ENCODE measurements around the gene DDT. TPM values are rescaled to one million over a fixed set of nuclear protein-coding genes. Genes with fewer than 3 reads are reported as not detected.
A peak's percentile ranks its signal among the peaks of the same experiment; 100 is the strongest.
"Not testable (repeated sequence)": the region's sequence is repeated elsewhere in the genome, so short reads cannot be mapped to it uniquely, and the experiment has no call there.

DDT gene
- total RNA-seq, 1 donor: 202 TPM

GRCh38 chr22:23993080-23993479 is 18.8 kb upstream of the DDT start:
- DNase-seq (ENCODE audit: low read depth in 2 of 3, low spot score in 2 of 3): not testable (repeated sequence)

GRCh38 chr22:23989583-23990244 is 15.5 kb upstream of the DDT start:
- DNase-seq (ENCODE audit: low read depth in 2 of 3, low spot score in 2 of 3): not testable (repeated sequence)

DNA sequence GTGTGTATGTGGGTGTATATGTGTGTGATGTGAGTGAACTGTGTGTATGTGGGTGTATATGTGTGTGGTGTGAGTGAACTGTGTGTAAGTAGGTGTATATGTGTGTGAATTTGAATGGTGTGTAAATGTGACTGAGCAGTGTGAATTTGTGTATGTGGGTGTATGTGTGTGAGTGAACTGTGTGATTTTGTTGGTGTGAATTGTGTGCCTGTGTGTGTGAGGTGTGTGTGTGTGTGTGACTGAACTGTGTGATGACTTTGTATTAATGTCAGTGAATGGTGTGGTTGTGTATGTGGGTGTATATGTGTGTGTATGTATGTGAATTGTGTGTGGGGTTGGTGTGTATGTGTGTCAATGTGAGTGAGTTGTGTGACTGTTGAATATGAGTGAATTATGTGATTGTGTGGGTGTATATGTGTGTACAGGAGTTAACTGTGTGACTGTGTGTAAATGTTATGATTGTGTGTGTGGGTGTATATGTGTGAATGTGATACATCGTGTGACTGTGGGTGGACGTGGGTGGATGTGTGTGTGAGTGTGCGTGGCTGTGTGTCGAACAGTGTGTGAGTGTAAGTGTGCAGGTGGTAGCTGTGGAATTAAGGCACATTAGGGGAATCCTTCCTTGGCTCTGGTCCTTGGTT is 12.4 kb upstream of the DDT start:
- DNase-seq (ENCODE audit: low read depth in 2 of 3, low spot score in 2 of 3): not testable (repeated sequence)

GRCh38 chr22:23986089-23986488 is 11.8 kb upstream of the DDT start:
- DNase-seq (ENCODE audit: low read depth in 2 of 3, low spot score in 2 of 3): not testable (repeated sequence)

DNA sequence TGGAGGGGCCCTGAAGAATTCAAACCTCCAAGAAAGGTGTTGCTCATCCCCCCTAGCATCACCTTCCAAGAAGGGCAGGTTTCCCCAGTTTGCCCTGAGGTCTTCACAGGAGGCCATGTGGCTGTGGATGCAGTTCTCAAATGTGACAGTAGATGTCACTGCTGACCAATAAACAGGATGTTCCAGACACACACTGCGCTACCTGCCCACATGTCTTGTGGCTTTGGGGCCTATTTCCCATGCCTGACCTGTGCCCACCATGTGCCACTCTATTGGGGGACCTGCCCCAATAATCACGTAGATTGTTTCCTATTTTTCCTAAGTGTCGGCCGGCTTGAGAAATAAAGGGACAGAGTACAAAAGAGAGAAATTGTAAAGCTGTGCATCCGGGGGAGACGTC is 10.2 kb upstream of the DDT start:
- DNase-seq (ENCODE audit: low read depth in 2 of 3, low spot score in 2 of 3): peak in 1 of 3 donors; percentile 76

GRCh38 chr22:23980567-23980966 is 6.3 kb upstream of the DDT start:
- DNase-seq (ENCODE audit: low read depth in 2 of 3, low spot score in 2 of 3): not testable (repeated sequence)

GRCh38 chr22:23979557-23980240 is 5.5 kb upstream of the DDT start, which contains the start of gene GSTT2:
Gene GSTT2, plus strand, starts transcription at chr22:23980134.
- DNase-seq (ENCODE audit: low read depth in 2 of 3, low spot score in 2 of 3): not testable (repeated sequence)

DNA sequence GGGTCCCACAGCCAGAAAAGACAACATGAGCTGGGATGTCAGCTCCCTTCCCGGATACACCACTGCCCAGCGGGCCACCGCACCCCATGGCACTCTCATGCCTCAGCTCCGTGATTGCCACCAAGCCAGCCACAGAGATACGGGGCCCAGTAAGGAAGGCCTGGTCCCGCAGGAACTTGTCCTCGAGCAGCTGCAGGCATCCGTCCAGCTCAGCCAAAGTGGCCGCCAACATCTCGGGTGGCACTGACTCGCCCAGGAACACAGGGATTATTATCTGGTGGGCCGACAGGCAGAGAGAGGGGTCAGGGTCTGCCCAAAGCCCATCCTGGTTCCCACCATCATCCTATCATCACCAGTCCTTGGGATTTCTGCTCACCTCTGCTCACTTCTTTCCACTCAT is 3.1 kb upstream of the DDT start:
- DNase-seq (ENCODE audit: low read depth in 2 of 3, low spot score in 2 of 3): not testable (repeated sequence)

DNA sequence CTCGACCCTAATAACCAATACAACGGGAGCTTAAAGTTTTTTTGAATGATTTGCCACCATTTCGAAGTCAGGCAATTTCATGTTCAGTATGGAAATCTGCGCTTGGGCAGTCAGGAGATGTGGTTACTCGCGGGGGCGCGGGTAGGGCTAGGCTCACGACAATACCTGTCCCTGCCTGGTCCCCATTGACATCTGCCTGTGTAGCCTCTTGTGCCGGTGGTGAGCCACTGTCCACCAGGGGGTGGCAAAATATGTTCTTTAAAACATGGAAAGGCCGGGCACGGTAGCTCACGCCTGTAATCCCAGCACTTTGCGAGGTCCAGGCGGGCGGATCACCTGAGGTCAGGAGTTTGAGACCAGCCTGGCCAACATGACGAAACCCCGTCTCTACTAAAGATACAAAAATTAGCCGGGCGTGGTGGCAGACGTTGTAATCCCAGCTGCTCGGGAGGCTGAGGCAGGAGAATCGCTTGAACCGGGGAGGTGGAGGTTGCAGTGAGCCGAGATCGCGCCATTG is 653 bp upstream of the DDT start:
- not testable (repeated sequence) for DNase-seq (ENCODE audit: low read depth in 2 of 3, low spot score in 2 of 3)

- DNase-seq (ENCODE audit: low read depth in 2 of 3, low spot score in 2 of 3): not testable (repeated sequence)
Measured at GRCh38 chr22:23971927-23972326, 2.3 kb downstream of the DDT start.

- DNase-seq (ENCODE audit: low read depth in 2 of 3, low spot score in 2 of 3): no peak
Measured at GRCh38 chr22:23970816-23971486, 3.3 kb downstream of the DDT start.

DNA sequence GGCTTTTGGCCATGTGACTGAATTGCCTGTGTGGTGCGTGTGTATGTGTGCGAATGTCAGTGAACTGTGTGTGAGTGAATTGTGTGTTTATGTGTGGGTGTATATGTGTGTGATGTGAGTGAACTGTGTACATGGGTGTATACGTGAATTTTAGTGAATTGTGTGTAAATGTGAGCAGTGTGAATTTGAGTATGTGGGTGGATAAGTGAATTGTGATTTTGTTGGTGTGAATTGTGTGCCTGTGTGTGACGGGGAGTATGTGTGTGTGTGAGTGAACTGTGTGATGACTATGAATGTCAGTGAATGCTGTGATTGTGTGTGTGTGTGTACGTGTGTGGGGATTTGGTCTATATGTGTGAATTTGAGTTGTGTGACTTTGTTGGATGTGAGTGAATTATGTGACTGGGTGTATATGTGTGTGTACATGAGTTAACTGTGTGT is 4.0 kb downstream of the DDT start:
- no peak for DNase-seq (ENCODE audit: low read depth in 2 of 3, low spot score in 2 of 3)

DNA sequence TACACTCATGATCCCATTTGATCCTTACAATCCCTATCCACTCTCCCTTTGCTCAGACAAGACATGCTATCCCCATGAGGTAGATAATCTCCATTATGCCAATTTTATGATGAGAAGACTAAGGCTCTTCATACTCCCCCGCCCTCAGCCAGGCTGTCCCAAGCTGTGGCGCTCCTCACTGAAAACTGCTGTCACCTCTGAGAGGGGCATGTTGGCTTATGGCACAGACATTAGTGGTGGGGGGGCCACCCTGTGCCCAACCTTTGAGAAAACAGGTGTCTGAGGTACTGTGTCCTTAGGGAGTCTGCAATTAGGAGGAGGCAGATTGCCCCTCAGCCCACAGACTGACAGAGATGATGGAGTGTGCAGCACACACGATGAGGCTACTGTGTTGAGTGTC is 5.2 kb downstream of the DDT start:
- no peak for DNase-seq (ENCODE audit: low read depth in 2 of 3, low spot score in 2 of 3)

GRCh38 chr22:23966568-23966967 is 7.7 kb downstream of the DDT start, which contains the start of gene DDTL:
Gene DDTL, plus strand, starts transcription at chr22:23966888. Its CDS starts 27 bp downstream, at chr22:23966915.
- DNase-seq (ENCODE audit: low read depth in 2 of 3, low spot score in 2 of 3): not testable (repeated sequence)

DNA sequence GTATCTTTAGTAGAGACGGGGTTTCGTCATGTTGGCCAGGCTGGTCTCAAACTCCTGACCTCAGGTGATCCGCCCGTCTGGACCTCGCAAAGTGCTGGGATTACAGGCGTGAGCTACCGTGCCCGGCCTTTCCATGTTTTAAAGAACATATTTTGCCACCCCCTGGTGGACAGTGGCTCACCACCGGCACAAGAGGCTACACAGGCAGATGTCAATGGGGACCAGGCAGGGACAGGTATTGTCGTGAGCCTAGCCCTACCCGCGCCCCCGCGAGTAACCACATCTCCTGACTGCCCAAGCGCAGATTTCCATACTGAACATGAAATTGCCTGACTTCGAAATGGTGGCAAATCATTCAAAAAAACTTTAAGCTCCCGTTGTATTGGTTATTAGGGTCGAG is 8.1 kb downstream of the DDT start:
- DNase-seq (ENCODE audit: low read depth in 2 of 3, low spot score in 2 of 3): not testable (repeated sequence)

DNA sequence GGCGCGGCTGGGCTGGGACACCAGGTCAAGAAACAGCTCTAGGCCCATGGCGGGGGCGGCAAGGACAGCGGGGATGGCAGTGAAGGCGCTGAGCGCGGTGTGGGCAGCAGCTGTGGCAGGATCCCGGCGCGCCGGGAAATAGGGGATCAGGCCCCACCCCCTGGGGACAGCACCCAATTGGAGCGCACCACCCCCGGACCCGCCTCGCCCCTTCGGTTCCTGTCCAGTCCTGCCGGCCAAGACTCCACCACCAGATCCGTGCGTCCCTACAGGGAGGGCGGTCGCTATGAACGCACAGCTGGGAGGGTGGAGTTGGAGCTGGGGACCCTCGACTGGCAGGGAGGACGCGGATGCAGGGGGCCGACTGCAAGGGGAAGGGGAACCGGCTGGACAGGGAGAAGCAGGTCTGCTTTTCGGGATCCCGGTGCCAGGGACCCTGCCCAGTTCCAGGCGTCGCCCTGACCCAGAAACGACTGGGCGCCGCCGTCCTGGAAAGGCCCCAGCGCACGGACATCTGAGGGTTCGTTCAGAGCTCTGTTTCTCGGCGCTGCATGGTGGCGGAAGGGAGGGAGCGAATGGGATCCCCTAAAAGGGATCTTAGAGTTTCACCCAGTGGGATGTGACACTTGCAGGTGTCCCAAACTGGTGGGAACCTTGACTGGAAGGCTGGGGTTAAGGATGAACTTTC is 13.0 kb downstream of the DDT start, which contains the start of gene GSTT2B:
Gene GSTT2B (minus strand): TSS at position 112 of the 688 bp plus-strand sequence. CDS start 64 bp downstream, at position 48.
- not testable (repeated sequence) for DNase-seq (ENCODE audit: low read depth in 2 of 3, low spot score in 2 of 3)

DNA sequence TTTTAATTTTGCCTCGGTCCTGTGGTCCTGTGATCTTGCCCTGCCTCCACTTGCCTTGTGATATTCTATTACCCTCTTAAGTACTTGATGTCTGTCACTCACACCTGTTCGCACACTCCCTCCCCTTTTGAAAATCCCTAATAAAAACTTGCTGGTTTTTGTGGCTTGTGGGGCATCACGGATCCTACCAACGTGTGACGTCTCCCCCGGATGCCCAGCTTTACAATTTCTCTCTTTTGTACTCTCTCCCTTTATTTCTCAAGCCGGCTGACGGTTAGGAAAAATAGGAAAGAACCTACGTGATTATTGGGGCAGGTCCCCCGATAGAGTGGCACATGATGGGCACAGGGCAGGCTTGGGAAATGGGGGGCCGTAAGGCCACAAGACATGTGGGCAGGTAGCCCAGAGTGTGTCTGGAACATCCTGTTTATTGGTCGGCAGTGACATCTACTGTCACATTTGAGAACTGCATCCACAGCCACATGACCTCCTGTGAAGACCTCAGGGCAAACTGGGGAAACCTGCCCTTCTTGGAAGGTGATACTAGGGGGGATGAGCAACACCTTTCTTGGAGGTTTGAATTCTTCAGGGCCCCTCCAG is 17.8 kb downstream of the DDT start:
- DNase-seq (ENCODE audit: low read depth in 2 of 3, low spot score in 2 of 3): peak; percentile 61 to 82 (median 63)

DNA sequence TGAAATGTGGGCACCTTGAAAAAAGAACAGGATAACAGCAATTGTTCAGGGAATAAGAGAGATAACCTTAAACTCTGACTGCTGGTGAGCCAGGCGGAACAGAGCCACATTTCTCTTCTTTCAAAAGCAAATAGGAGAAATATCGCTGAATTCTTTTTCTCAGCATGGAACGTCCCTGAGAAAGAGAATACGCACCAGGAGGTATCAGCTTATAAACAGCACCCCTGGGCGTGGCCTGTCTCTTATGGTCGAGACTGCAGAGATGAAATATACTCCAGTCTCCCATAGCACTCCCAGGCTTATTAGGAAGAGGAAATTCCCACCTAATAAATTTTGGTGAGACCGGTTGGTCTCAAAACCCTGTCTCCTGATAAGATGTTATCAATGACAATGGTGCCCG is 18.4 kb downstream of the DDT start:
- DNase-seq (ENCODE audit: low read depth in 2 of 3, low spot score in 2 of 3): not testable (repeated sequence)

DNA sequence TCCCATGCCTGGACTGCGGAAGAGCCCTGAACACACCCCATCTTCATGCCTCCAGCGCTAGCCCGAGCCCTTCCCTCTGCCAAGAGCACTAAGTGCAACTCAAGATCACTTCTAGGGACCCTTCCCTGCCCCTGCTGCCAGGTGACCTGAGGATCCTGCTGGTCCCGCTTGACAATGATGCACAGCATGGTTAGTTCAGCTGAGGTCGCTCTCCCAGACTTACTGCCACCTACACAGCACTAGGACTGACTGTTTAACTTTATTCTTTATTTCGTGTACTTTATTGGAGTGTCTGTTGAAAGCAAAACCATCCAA is 19.3 kb downstream of the DDT start:
- not testable (repeated sequence) for DNase-seq (ENCODE audit: low read depth in 2 of 3, low spot score in 2 of 3)

Measured in hematopoietic multipotent progenitor cell (in vitro differentiated cells).